MM.1S (cell line): ENCODE results near the gene PLS1.

ENCODE experiments used
- CTCF ChIP-seq: fragments of 300-600 bp; sonication (generic); IDR thresholded peaks from 2 replicates; pipeline ENCODE4 v1.5.1; 2016; ENCODE audit warnings: antibody characterized with exemption, low read length, mixed read lengths
- EZH2 ChIP-seq: fragments of 300-600 bp; sonication (generic); optimal IDR thresholded peaks from 2 replicates; pipeline ENCODE3; 2017; ENCODE audit warnings: low read depth, mild to moderate bottlenecking, antibody characterized with exemption, low read length, mixed read lengths
- EZH2phosphoT487 ChIP-seq: fragments of 300-600 bp; sonication (generic); IDR thresholded peaks from 2 replicates; pipeline ENCODE4 v1.6.1; 2018; ENCODE audit warnings: antibody characterized with exemption, low read length

- no peak for TF ChIP-seq CTCF
- no peak for TF ChIP-seq EZH2
- TF ChIP-seq EZH2phosphoT487: no peak
Measured at GRCh38 chr3:142676151-142676550, 80.0 kb downstream of the PLS1 start.
